Aorta (tissue), 5 donors: ENCODE data around the gene CD209. TPM values are rescaled to one million over a fixed set of nuclear protein-coding genes. Genes with fewer than 3 reads are reported as not detected.

ENCODE experiments used
- ATAC-seq: fragments of 200-7000 bp; cut with Tn5 transposase; one replicate; pipeline ENCODE4 v1.9.1; 2022; ENCODE audit warnings: moderate library complexity; ENCODE audit not compliant: low FRiP score
- DNase-seq, 2 donors: peaks; one replicate each; pipeline ENCODE4 v3.0.0-alpha.2; 2020
- H3K27ac ChIP-seq, 2 donors: one replicate each; pipeline ENCODE4 v1.5.1; 2013; ENCODE audit warnings: low read length in 2 of 2, mild to moderate bottlenecking in 2 of 2, moderate library complexity in 2 of 2, control low read depth in 1 of 2, inconsistent platforms in 1 of 2, low read depth in 1 of 2
- H3K27me3 ChIP-seq, 2 donors: one replicate each; pipeline ENCODE4 v1.6.1; 2013; ENCODE audit warnings: control low read depth in 1 of 2, low read length in 1 of 2, mild to moderate bottlenecking in 1 of 2, moderate library complexity in 1 of 2; ENCODE audit not compliant: insufficient read depth in 2 of 2, control insufficient read depth in 1 of 2
- H3K36me3 ChIP-seq, 2 donors: one replicate each; pipeline ENCODE4 v1.6.1; 2013; ENCODE audit warnings: control low read depth in 1 of 2, low read length in 1 of 2, mild to moderate bottlenecking in 1 of 2; ENCODE audit not compliant: insufficient read depth in 2 of 2, control insufficient read depth in 1 of 2
- H3K4me1 ChIP-seq, 2 donors: one replicate each; pipeline ENCODE4 v1.6.1; 2013; ENCODE audit warnings: low read length in 2 of 2, control low read depth in 1 of 2, mild to moderate bottlenecking in 1 of 2, moderate library complexity in 1 of 2; ENCODE audit not compliant: insufficient read depth in 2 of 2, control insufficient read depth in 1 of 2
- H3K4me3 ChIP-seq, 2 donors: one replicate each; pipeline ENCODE4 v1.5.1; 2013; ENCODE audit warnings: low read length in 2 of 2, control low read depth in 1 of 2, mild to moderate bottlenecking in 1 of 2
- H3K9me3 ChIP-seq: one replicate; pipeline ENCODE4 v1.6.1; 2013; ENCODE audit warnings: mild to moderate bottlenecking, low read length; ENCODE audit not compliant: control insufficient read depth
- WGBS, 2 donors: extraction: QIAGEN DNeasy Blood & Tissue Kit; methylation state at CpG; one replicate each; pipeline ENCODE4 v1.1.7; 2013; 5-methylcytosine and 5-hydroxymethylcytosine counted together
- intact Hi-C, 2 donors: fragments of 100-400 bp; cut with DNase I; formaldehyde crosslinking; loops; one replicate each; pipeline versions ENCODE4 v1.14.2 to v1.15.0; 2022
- polyA plus RNA-seq, 2 donors: library from polyadenylated mRNA; stranded (reverse); fragments of 200-250 nt; gene quantifications; one replicate each; pipeline ENCODE4 v1.2.3, GENCODE V29; 2013
- total RNA-seq, 2 donors: library from RNA; stranded (reverse); fragmentation: NEBNext Ultra II Directional; extraction: Animal tissue kit (Norgen Biotek cat#: 25700); gene quantifications; one replicate each; pipeline ENCODE4 v1.2.1, GENCODE V29; 2021
- donor health status: healthy with polysubstance abuse.
- donor health status: Bipolar disorder and iron deficiency.
- donor health status: DM: no; HTN: no; CAD: no.
- donor health status: DM: no; HTN: no; CAD: no.
- donor health status: DM: yes; HTN: yes; CAD: no.

CD209 gene
- total and polyA plus RNA-seq, 4 donors = 1.0 to 63.9 (median 11.2) TPM

- Histone ChIP-seq H3K27ac (no peak overlapping the region), H3K4me3 (no peak overlapping the region), H3K36me3 (no peaks in the 10 kb centered on the region), H3K9me3 (no peaks in the 10 kb centered on the region), H3K4me1 (no peaks in the 10 kb centered on the region), H3K27me3 (no peaks in the 10 kb centered on the region)
- ATAC-seq (no peak), DNase-seq (no peak)
- 76 to 79% methylated on average over 7 of the region's 7 CpGs for WGBS, 2 donors
- intact Hi-C loops = no loop called here
These were observed 9.3 kb downstream of the CD209 start for GRCh38 chr19:7738023-7738422.

- intact Hi-C loops = no loop called here
- DNase-seq = no peak
- Histone ChIP-seq H3K9me3 (no peaks in the 10 kb centered on the region), H3K4me3 (no peak overlapping the region), H3K4me1 (no peaks in the 10 kb centered on the region), H3K36me3 (no peaks in the 10 kb centered on the region), H3K27me3 (no peaks in the 10 kb centered on the region), H3K27ac (no peak overlapping the region)
- no peak for ATAC-seq
- 83 to 86% methylated on average over 11 of the region's 11 CpGs for WGBS, 2 donors
These were observed 10.1 kb downstream of the CD209 start for GRCh38 chr19:7737215-7737614.

GRCh38 chr19:7736148-7736547 lies 11.2 kb downstream of the CD209 start:
- Histone ChIP-seq H3K27me3 (no peaks in the 10 kb centered on the region), H3K4me3 (no peak overlapping the region), H3K36me3 (no peaks in the 10 kb centered on the region), H3K4me1 (no peaks in the 10 kb centered on the region), H3K27ac (no peak overlapping the region), H3K9me3 (no peaks in the 10 kb centered on the region)
- WGBS, 2 donors = 50 to 51% methylated on average over 1 of the region's 1 CpG
- intact Hi-C loops = no loop called here
- no peak for DNase-seq
- ATAC-seq = no peak

- H3K9me3 ChIP-seq = no peaks in the 10 kb centered on the region
- WGBS, 2 donors = 59 to 63% methylated on average over 12 of the region's 12 CpGs
- intact Hi-C loops = no loop called here
- no peak overlapping the region for H3K4me3 ChIP-seq
- no peaks in the 10 kb centered on the region for H3K4me1 ChIP-seq
- ATAC-seq = no peak
- H3K27me3 ChIP-seq = no peaks in the 10 kb centered on the region
- H3K36me3 ChIP-seq = no peaks in the 10 kb centered on the region
- no peak for DNase-seq
- no peak overlapping the region for H3K27ac ChIP-seq
These were observed 12.8 kb downstream of the CD209 start for GRCh38 chr19:7734220-7735203.

- no peaks in the 10 kb centered on the region for H3K27me3 ChIP-seq
- 71 to 80% methylated on average over 6 of the region's 6 CpGs for WGBS, 2 donors
- no peaks in the 10 kb centered on the region for H3K4me1 ChIP-seq
- H3K4me3 ChIP-seq = no peak overlapping the region
- no peaks in the 10 kb centered on the region for H3K36me3 ChIP-seq
- intact Hi-C loops = no loop called here
- ATAC-seq = no peak
- no peak overlapping the region for H3K27ac ChIP-seq
- no peaks in the 10 kb centered on the region for H3K9me3 ChIP-seq
- DNase-seq = no peak
These were observed 14.0 kb downstream of the CD209 start for GRCh38 chr19:7733376-7733775.

GRCh38 chr19:7732045-7732444 lies 15.3 kb downstream of the CD209 start, which contains the start of gene CLEC4G:
Gene CLEC4G, minus strand, starts transcription at chr19:7732110. Its CDS starts 8 bp downstream, at chr19:7732102.
- no peak for ATAC-seq
- 50 to 56% methylated on average over 9 of the region's 9 CpGs for WGBS, 2 donors
- H3K27me3 ChIP-seq = no peaks in the 10 kb centered on the region

GRCh38 chr19:7731615-7732014 lies 15.7 kb downstream of the CD209 start:
- intact Hi-C loops = no loop called here
- H3K27ac ChIP-seq = no peak overlapping the region
- H3K36me3 ChIP-seq = no peaks in the 10 kb centered on the region
- no peaks in the 10 kb centered on the region for H3K9me3 ChIP-seq
- 67 to 72% methylated on average over 5 of the region's 5 CpGs for WGBS, 2 donors
- no peaks in the 10 kb centered on the region for H3K4me1 ChIP-seq
- H3K4me3 ChIP-seq = no peak overlapping the region
- H3K27me3 ChIP-seq = no peaks in the 10 kb centered on the region
- DNase-seq = no peak
- no peak for ATAC-seq

More at GRCh38 chr19:7732045-7732444, 15.3 kb downstream of the CD209 start, which contains the start of gene CLEC4G:
- Histone ChIP-seq H3K4me3 (no peak within 1 kb of the TSS), H3K36me3 (no peaks in the 10 kb centered on the region), H3K27ac (no peak within 1 kb of the TSS), H3K4me1 (no peaks in the 10 kb centered on the region), H3K9me3 (no peaks in the 10 kb centered on the region)
- peak in 1 of 2 donors; percentile 50 for DNase-seq
- intact Hi-C loops = no loop called here

GRCh38 chr19:7731218-7731595 lies 16.1 kb downstream of the CD209 start:
- Histone ChIP-seq H3K4me3 (no peak overlapping the region), H3K36me3 (no peaks in the 10 kb centered on the region), H3K27me3 (no peaks in the 10 kb centered on the region), H3K4me1 (no peaks in the 10 kb centered on the region), H3K9me3 (no peaks in the 10 kb centered on the region), H3K27ac (no peak overlapping the region)
- DNase-seq (peak in 1 of 2 donors; percentile 58), ATAC-seq (no peak)
- intact Hi-C loops = no loop called here
- WGBS, 2 donors = 57% methylated on average over 39 of the region's 39 CpGs
